IPS-15b (cell line): Measurements from ENCODE around the gene FGD2.
"Not testable (repeated sequence)": the region's sequence is repeated elsewhere in the genome, so short reads cannot be mapped to it uniquely, and the experiment has no call there.

Experiments used
- H3K27me3 ChIP-seq: one replicate; pipeline ENCODE4 v1.6.1; 2013; ENCODE audit warnings: low read length; ENCODE audit not compliant: control insufficient read depth, insufficient read depth
- H3K36me3 ChIP-seq: one replicate; pipeline ENCODE4 v1.6.1; 2013; ENCODE audit warnings: low read length; ENCODE audit not compliant: control insufficient read depth, insufficient read depth
- H3K4me1 ChIP-seq: one replicate; pipeline ENCODE4 v1.6.1; 2013; ENCODE audit warnings: mild to moderate bottlenecking, low read length; ENCODE audit not compliant: control insufficient read depth, insufficient read depth
- H3K4me3 ChIP-seq: one replicate; pipeline ENCODE4 v1.5.1; 2013; ENCODE audit warnings: low read depth, low read length
- H3K9ac ChIP-seq: one replicate; pipeline ENCODE4 v1.6.1; 2013; ENCODE audit warnings: low read depth, mild to moderate bottlenecking, low read length
- H3K9me3 ChIP-seq: one replicate; pipeline ENCODE4 v1.6.1; 2013; ENCODE audit warnings: mild to moderate bottlenecking, low read length; ENCODE audit not compliant: control insufficient read depth, insufficient read depth

The FGD2 gene

GRCh38 chr6:37054171-37054570, 48.7 kb downstream of the FGD2 start:
- Histone ChIP-seq H3K4me3 (no peak overlapping the region), H3K9me3 (no peaks in the 10 kb centered on the region), H3K36me3 (no peaks in the 10 kb centered on the region), H3K27me3 (no peaks in the 10 kb centered on the region), H3K4me1 (peaks cover 16% of the 10 kb centered on the region), H3K9ac (no peak overlapping the region)

GRCh38 chr6:37054580-37054979, 49.1 kb downstream of the FGD2 start:
- no peaks in the 10 kb centered on the region for H3K9me3 ChIP-seq
- no peak overlapping the region for H3K4me3 ChIP-seq
- peaks cover 16% of the 10 kb centered on the region for H3K4me1 ChIP-seq
- no peak overlapping the region for H3K9ac ChIP-seq
- no peaks in the 10 kb centered on the region for H3K36me3 ChIP-seq
- H3K27me3 ChIP-seq = no peaks in the 10 kb centered on the region

GRCh38 chr6:37056112-37056403, 50.6 kb downstream of the FGD2 start:
- H3K9me3 ChIP-seq = no peaks in the 10 kb centered on the region
- H3K27me3 ChIP-seq = no peaks in the 10 kb centered on the region
- no peak overlapping the region for H3K4me3 ChIP-seq
- H3K36me3 ChIP-seq = no peaks in the 10 kb centered on the region
- no peak overlapping the region for H3K9ac ChIP-seq
- H3K4me1 ChIP-seq = peaks cover 19% of the 10 kb centered on the region

GRCh38 chr6:37056439-37057127, 51.1 kb downstream of the FGD2 start:
- Histone ChIP-seq H3K9ac (no peak overlapping the region), H3K9me3 (no peaks in the 10 kb centered on the region), H3K4me1 (peaks cover 19% of the 10 kb centered on the region), H3K36me3 (peaks cover 2% of the 10 kb centered on the region), H3K27me3 (no peaks in the 10 kb centered on the region), H3K4me3 (no peak overlapping the region)

- H3K9me3 ChIP-seq = no peaks in the 10 kb centered on the region
- peaks cover 14% of the 10 kb centered on the region for H3K4me1 ChIP-seq
- no peak overlapping the region for H3K4me3 ChIP-seq
- H3K36me3 ChIP-seq = peaks cover 3% of the 10 kb centered on the region
- H3K27me3 ChIP-seq = no peaks in the 10 kb centered on the region
- H3K9ac ChIP-seq = no peak overlapping the region
Observed at GRCh38 chr6:37057128-37057471, 51.6 kb downstream of the FGD2 start.

GRCh38 chr6:37057678-37058077, 52.2 kb downstream of the FGD2 start:
- Histone ChIP-seq H3K27me3 (no peaks in the 10 kb centered on the region), H3K9ac (no peak overlapping the region), H3K9me3 (no peaks in the 10 kb centered on the region), H3K4me1 (peaks cover 9% of the 10 kb centered on the region), H3K36me3 (peaks cover 3% of the 10 kb centered on the region), H3K4me3 (no peak overlapping the region)

- H3K4me1 ChIP-seq = peaks cover 9% of the 10 kb centered on the region
- H3K36me3 ChIP-seq = peaks cover 3% of the 10 kb centered on the region
- H3K9me3 ChIP-seq = no peaks in the 10 kb centered on the region
- H3K4me3 ChIP-seq = no peak overlapping the region
- no peaks in the 10 kb centered on the region for H3K27me3 ChIP-seq
- H3K9ac ChIP-seq = no peak overlapping the region
Observed at GRCh38 chr6:37058084-37058586, 52.7 kb downstream of the FGD2 start.

- H3K4me3 ChIP-seq, H3K9ac ChIP-seq, H3K9me3 ChIP-seq, H3K4me1 ChIP-seq, H3K27me3 ChIP-seq, H3K36me3 ChIP-seq: not testable (repeated sequence)
Observed at GRCh38 chr6:37058984-37059343, 53.5 kb downstream of the FGD2 start.

GRCh38 chr6:37059344-37060194, 54.1 kb downstream of the FGD2 start:
- Histone ChIP-seq H3K27me3 (no peaks in the 10 kb centered on the region), H3K36me3 (peaks cover 3% of the 10 kb centered on the region), H3K9ac (peak overlapping the region; percentile 29), H3K9me3 (no peaks in the 10 kb centered on the region), H3K4me1 (peaks cover 9% of the 10 kb centered on the region), H3K4me3 (no peak overlapping the region)

- H3K4me1 ChIP-seq = peaks cover 9% of the 10 kb centered on the region
- no peak overlapping the region for H3K4me3 ChIP-seq
- H3K36me3 ChIP-seq = peaks cover 3% of the 10 kb centered on the region
- no peaks in the 10 kb centered on the region for H3K27me3 ChIP-seq
- no peak overlapping the region for H3K9ac ChIP-seq
- no peaks in the 10 kb centered on the region for H3K9me3 ChIP-seq
Observed at GRCh38 chr6:37060195-37060559, 54.7 kb downstream of the FGD2 start.

- peaks cover 7% of the 10 kb centered on the region for H3K4me1 ChIP-seq
- peaks cover 3% of the 10 kb centered on the region for H3K36me3 ChIP-seq
- no peaks in the 10 kb centered on the region for H3K9me3 ChIP-seq
- no peak overlapping the region for H3K4me3 ChIP-seq
- no peaks in the 10 kb centered on the region for H3K27me3 ChIP-seq
- no peak overlapping the region for H3K9ac ChIP-seq
Observed at GRCh38 chr6:37061157-37061804, 55.8 kb downstream of the FGD2 start.

GRCh38 chr6:37062424-37062823, 57.0 kb downstream of the FGD2 start:
- Histone ChIP-seq H3K36me3 (peaks cover 3% of the 10 kb centered on the region), H3K27me3 (no peaks in the 10 kb centered on the region), H3K9me3 (no peaks in the 10 kb centered on the region), H3K4me3 (no peak overlapping the region), H3K4me1 (peaks cover 3% of the 10 kb centered on the region), H3K9ac (no peak overlapping the region)
